SIG-M5 treated with dmso at 0.1 percent for 504 hours (cell line): ENCODE measurements around the gene RGR.

Experiments used
- DNase-seq: peaks from one replicate; lab custom pipeline; 2025; ENCODE audit not compliant: unreplicated experiment; lab: John Stamatoyannopoulos, UW

RGR gene, protein sequence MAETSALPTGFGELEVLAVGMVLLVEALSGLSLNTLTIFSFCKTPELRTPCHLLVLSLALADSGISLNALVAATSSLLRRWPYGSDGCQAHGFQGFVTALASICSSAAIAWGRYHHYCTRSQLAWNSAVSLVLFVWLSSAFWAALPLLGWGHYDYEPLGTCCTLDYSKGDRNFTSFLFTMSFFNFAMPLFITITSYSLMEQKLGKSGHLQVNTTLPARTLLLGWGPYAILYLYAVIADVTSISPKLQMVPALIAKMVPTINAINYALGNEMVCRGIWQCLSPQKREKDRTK

DNA sequence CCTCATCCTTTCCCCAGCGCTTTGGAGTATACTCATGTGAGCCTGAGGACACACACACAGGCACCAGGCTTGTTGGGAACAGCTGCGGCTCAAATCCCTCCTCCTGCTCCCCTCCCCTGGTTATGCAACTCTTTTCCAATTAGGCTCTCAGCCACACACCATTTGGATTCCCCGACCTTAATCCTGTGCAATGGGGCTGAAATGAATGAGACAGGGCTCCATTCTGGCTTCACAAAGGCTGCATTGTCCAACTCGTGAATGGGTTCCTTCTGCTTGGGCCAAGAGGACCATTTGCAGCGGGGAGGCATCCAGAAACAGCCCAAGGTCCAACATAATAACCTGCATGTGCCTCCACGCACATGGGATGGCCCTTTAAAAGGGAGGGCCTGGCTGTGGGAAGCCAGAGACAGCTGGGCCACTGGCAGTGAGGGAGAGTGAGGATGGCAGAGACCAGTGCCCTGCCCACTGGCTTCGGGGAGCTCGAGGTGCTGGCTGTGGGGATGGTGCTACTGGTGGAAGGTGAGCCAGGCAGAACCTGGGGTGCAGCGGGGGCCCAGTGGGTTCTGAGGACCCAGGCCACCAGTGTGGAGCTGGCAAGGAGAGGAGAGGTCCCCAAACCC, at the start of gene RGR:
RGR (plus strand) TSS at position 403 of the 620 bp plus-strand sequence; CDS start at position 441, 38 bp downstream.
- no peak for DNase-seq

- DNase-seq: no peak
Observed at GRCh38 chr10:84196083-84196482, 48.8 kb upstream of the RGR start.

DNA sequence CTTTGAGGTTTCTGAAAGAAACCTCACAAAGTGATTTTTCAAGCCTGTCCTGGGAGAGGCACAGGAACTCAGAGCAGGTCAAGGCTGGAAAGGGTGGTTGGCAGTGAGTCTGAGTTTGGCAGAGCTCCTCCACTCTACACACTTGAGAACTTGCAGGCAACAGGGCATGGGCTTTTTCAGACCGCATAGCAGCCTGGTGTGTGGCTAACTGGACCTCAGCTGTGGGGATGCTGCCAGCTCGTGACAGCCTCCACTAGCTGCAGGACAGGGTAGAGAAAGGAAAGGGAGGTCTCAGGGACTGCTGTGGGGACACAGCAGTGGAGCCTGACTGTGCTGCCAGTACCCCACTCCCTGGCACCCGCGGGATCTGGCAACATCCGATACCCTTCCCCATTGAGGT, 47.9 kb upstream of the RGR start:
- DNase-seq: no peak

GRCh38 chr10:84197643-84198042, 47.2 kb upstream of the RGR start:
- DNase-seq: no peak

DNA sequence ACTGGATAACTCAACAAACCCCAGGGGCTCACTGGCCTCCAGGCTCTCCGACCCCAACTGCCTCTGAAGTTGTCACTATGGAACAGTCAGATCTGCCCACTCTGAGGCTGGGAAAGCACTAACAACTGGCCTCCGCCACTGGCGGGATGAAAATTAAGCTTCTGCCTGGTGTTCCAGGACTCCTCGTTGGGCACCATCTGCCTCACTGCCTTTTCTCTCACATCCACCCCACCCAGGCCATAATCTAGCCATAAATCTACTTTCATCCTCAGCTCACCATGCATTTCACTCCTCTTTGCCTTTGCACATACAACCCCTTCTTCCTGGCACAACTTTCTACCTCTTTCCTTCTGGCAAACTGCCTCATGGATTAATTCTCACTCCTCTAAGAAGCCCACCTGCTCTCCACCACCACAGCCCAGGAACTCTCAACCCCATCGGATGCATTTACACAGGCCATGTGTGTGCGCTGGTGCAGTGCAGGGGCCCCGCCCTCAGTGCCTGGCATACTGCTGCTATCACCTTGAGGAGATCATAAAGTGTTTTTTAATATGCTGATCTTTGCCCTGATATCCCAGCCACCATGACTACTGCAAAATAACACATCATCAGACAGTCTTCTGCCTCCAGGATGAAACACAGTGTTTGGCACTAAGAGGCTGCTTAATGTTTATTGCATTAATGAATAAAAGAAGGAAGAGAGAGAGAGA, 46.5 kb upstream of the RGR start:
- no peak for DNase-seq

DNA sequence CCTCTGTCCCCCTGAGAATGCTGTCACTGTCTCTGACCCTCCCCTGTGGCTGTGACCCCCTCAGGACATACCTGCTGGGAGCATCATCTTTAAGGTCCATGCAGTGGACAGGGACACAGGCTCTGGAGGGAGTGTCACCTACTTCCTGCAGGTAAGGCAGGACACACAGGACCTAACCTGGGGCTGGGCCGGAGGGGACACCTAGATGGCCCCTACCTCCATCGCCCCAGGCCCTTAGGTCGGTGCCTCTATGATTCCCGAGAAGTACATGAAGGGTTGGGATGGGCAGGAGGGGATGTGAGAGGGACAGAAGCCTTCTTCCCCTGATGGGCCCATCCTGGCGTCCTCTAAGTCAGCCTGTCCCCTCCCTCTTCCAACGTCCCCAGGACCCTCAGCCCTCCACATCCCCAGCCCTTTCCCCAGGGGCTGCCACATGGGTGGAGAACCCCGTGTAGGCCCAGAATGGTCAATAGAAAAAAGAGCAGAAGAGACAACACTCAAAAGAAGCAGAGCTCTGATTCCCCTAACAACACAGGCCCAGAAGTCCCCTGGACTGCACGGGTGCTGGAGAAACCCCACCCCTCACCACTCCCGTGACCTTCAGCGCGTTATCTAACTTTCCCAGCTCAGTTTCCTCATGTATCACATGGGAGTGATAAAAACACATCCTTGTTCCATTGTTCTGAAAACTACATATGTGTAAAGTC, 44.2 kb upstream of the RGR start:
- no peak for DNase-seq

DNA sequence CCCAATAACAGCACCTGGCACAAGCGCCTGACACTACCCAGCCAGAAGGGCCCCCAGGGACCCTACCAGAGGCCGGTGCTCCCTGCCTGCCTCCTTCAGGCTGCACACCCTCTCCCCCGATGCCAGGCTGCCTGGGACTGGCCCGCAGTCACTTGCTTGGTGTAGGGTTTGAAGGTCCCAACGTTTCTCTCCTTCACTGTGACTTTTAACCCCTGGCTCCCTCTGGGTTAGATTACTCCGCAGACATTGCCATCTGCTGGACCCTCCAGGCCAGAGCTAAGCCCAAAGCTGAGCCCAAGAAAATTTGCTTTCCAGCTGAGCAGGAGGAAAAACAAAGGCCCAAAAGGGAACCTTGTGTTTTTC, 43.6 kb upstream of the RGR start:
- DNase-seq: no peak

DNA sequence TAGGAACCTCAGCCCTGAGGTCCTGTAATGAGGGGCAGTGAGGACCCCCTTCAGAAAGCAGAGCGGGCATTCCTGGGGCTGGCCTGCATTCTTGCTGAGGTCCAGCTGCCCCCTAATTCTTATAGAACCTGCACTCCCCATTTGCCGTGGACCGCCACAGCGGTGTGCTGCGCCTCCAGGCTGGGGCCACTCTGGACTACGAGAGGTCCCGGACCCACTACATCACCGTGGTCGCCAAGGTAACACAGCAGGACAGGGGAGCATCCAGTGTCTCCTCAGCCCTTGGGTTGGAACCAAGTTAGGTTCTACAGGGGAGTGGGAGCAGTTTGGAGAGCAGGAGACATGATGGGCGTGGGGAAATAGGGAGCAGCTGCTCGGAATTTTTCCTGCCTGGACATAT, 43.2 kb upstream of the RGR start:
- no peak for DNase-seq

DNA sequence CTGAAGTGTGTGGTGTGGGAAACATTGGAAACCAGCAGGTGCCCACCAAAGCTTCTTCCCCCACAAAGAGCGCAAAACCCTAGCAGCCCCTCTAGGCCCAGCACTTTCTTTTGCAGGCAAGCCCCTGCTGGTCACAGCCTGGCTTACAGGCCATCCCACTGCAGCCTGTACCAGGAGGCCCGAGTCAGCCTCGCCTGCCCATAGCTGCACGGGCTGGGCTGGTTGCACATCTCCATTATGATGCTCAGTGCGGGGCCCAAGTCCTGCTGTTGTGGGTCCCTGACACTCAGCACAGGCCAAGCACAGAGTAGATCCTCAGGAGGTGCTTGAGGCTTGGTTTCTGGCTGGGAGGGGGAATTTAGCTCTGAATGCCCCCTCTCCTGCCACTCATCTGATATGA, 42.5 kb upstream of the RGR start:
- no peak for DNase-seq

DNA sequence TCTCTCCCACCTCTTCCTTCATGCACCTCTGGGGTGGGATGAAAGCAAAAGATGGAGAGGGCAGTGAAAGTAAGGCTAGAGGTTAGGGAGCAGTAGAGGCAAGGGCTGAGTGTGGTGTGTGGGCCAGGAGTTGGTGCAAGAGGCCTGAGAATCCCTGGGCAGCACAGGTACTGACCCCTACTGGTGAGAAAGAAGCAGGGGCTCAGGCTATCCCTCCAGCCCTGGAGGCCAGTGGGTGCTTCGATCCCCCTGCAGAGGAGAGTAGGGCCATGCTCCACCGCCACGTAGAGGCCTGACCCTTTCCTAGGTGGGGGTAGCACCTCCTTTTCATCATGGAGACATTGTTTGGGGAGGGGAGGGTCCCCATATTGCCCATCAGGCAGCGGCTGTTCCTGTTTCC, 40.7 kb upstream of the RGR start:
- no peak for DNase-seq

- no peak for DNase-seq
Observed at GRCh38 chr10:84204610-84205009, 40.2 kb upstream of the RGR start.

- DNase-seq: peak; percentile 51
Observed at GRCh38 chr10:84205049-84205852, 39.6 kb upstream of the RGR start.

GRCh38 chr10:84205853-84206525, 38.9 kb upstream of the RGR start:
- DNase-seq: no peak

GRCh38 chr10:84208023-84208422, 36.8 kb upstream of the RGR start:
- no peak for DNase-seq

- DNase-seq: no peak
Observed at GRCh38 chr10:84211566-84211965, 33.3 kb upstream of the RGR start.

GRCh38 chr10:84212014-84212413, 32.8 kb upstream of the RGR start:
- DNase-seq: no peak

DNA sequence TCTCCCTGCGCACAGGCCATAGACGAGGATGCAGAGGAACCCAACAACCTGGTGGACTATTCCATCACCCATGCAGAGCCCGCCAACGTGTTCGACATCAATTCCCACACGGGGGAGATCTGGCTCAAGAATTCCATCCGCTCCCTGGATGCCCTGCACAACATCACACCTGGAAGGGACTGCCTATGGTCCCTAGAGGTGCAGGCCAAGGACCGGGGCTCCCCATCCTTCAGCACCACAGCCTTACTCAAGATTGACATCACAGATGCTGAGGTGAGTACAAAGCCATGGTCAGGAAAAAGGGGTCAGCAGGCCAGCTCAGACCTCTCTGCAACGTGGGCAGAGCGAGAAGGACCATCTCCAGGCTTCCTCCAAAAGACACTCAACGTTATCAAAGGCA, 31.8 kb upstream of the RGR start:
- no peak for DNase-seq

- DNase-seq: no peak
Observed at GRCh38 chr10:84214046-84214572, 30.7 kb upstream of the RGR start.

DNA sequence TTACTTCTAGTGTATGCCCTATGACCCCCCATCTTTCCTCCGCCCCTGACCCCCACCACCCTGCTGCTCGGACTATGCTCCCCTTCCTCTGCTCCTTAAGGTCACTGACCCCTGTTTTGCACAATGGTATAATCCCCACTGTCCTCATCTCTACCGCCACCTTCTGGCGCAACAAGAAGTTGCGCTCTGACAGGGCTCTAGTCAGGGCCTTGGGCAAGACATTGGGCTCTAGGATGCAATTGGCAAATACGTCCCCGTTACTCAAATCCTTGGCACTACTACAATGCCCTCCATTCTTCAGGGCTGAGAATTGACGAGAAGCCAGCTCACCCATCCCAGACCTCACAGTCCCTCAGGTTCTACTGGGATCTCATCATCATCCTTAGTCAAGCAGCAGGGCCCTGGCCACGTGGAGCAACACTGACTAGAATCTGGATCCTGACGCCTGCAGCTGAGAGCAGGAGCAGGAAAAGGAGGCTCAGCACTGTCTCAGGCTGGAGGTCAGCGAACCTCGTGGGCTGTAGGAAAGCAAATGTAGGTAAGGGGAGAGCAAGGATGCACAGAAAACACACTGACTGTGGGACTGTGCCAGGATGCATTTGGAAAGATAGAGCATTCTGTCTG, 30.1 kb upstream of the RGR start:
- peak; percentile 11 for DNase-seq

- no peak for DNase-seq
Observed at GRCh38 chr10:84216834-84217233, 28.0 kb upstream of the RGR start.
